Measurements from ENCODE around the gene BEND3. TPM values are rescaled to one million over a fixed set of nuclear protein-coding genes. Genes with fewer than 3 reads are reported as not detected.

The BEND3 gene
- polyA plus RNA-seq, 3 donors, result 0.17 to 0.52 (median 0.24) TPM

- no peak for TF ChIP-seq CTCF (IDR thresholded peaks at IDR 0.05)
- Histone ChIP-seq H3K9me3 (replicated peaks in 1 of 2; ENCODE audit: control insufficient read depth in 1 of 2, insufficient read depth in 1 of 2, low read length in 2 of 2) (no peaks in the 10 kb centered on the region), H3K4me2 (replicated peaks; ENCODE audit: extremely low read depth, low read length, poor library complexity, severe bottlenecking) (no peak overlapping the region), H3K4me1 (ENCODE audit: control insufficient read depth in 1 of 2, insufficient read depth in 2 of 2, low read length in 2 of 2) (peaks cover 23 to 26% of the 10 kb centered on the region in 2 donors), H3K79me2 (ENCODE audit: insufficient read depth, low read length) (no peaks in the 10 kb centered on the region), H3K36me3 (replicated peaks in 1 of 2; ENCODE audit: control insufficient read depth in 1 of 2, insufficient read depth in 2 of 2, low read length in 2 of 2) (no peaks in the 10 kb centered on the region), H3K4me3 (replicated peaks in 1 of 3; ENCODE audit: low read depth in 2 of 3, low read length in 3 of 3) (no peak overlapping the region), H3K9ac (ENCODE audit: insufficient read depth, low read length, poor library complexity, severe bottlenecking) (no peak overlapping the region), H3K27me3 (ENCODE audit: control insufficient read depth in 2 of 2, insufficient read depth in 2 of 2, low read length in 2 of 2) (no peaks in the 10 kb centered on the region), H3K27ac (ENCODE audit: low read depth in 1 of 2, low read length in 2 of 2) (no peak overlapping the region), H4K20me1 (ENCODE audit: insufficient read depth, low read length) (no peaks in the 10 kb centered on the region), H2AFZ (ENCODE audit: insufficient read depth, low read depth, low read length, poor library complexity, severe bottlenecking) (no peak overlapping the region)
- Mint-ChIP-seq H3K27ac (no peak overlapping the region), H3K4me3 (no peak overlapping the region), H3K9me3 (no peaks in the 10 kb centered on the region), H3K36me3 (no peaks in the 10 kb centered on the region), H3K4me1 (peaks cover 27% of the 10 kb centered on the region), H3K27me3 (ENCODE audit: low read depth in 3 of 3) (peaks cover 0 to 6% (median 4%) of the 10 kb centered on the region in 3 donors)
- intact Hi-C loops (cut with micrococcal nuclease), result no loop called here
- WGBS (ENCODE audit: insufficient coverage), result 32% methylated on average over 4 of the region's 7 CpGs
- DNase-seq, result no peak
Measured at GRCh38 chr6:107105511-107106116, 9.7 kb downstream of the BEND3 start.

GRCh38 chr6:107103082-107103481, 12.2 kb downstream of the BEND3 start:
- intact Hi-C loops (cut with micrococcal nuclease), result no loop called here
- Histone ChIP-seq H3K9ac (ENCODE audit: insufficient read depth, low read length, poor library complexity, severe bottlenecking) (no peak overlapping the region), H3K9me3 (replicated peaks in 1 of 2; ENCODE audit: control insufficient read depth in 1 of 2, insufficient read depth in 1 of 2, low read length in 2 of 2) (no peaks in the 10 kb centered on the region), H3K4me2 (replicated peaks; ENCODE audit: extremely low read depth, low read length, poor library complexity, severe bottlenecking) (no peak overlapping the region), H2AFZ (ENCODE audit: insufficient read depth, low read depth, low read length, poor library complexity, severe bottlenecking) (no peak overlapping the region), H3K36me3 (replicated peaks in 1 of 2; ENCODE audit: control insufficient read depth in 1 of 2, insufficient read depth in 2 of 2, low read length in 2 of 2) (no peaks in the 10 kb centered on the region), H3K79me2 (ENCODE audit: insufficient read depth, low read length) (no peaks in the 10 kb centered on the region), H4K20me1 (ENCODE audit: insufficient read depth, low read length) (no peaks in the 10 kb centered on the region), H3K4me1 (ENCODE audit: control insufficient read depth in 1 of 2, insufficient read depth in 2 of 2, low read length in 2 of 2) (peaks cover 1 to 3% of the 10 kb centered on the region in 2 donors), H3K27ac (ENCODE audit: low read depth in 1 of 2, low read length in 2 of 2) (no peak overlapping the region), H3K4me3 (replicated peaks in 1 of 3; ENCODE audit: low read depth in 2 of 3, low read length in 3 of 3) (no peak overlapping the region), H3K27me3 (ENCODE audit: control insufficient read depth in 2 of 2, insufficient read depth in 2 of 2, low read length in 2 of 2) (no peaks in the 10 kb centered on the region)
- no peak for DNase-seq
- Mint-ChIP-seq H3K36me3 (no peaks in the 10 kb centered on the region), H3K9me3 (no peaks in the 10 kb centered on the region), H3K27ac (no peak overlapping the region), H3K4me1 (peaks cover 6% of the 10 kb centered on the region), H3K27me3 (ENCODE audit: low read depth in 3 of 3) (peaks cover 0 to 4% (median 2%) of the 10 kb centered on the region in 3 donors), H3K4me3 (no peak overlapping the region)
- TF ChIP-seq CTCF (IDR thresholded peaks at IDR 0.05), result no peak
- WGBS (ENCODE audit: insufficient coverage), result 96% methylated on average over 3 of the region's 6 CpGs
